Hepatocyte (in vitro differentiated cells): ENCODE results near the gene ANKRD28.

Experiments used
- CTCF ChIP-seq: fragments of 200-600 bp; sonication (generic); IDR thresholded peaks from 2 replicates; pipeline ENCODE4 v1.5.1; 2016; ENCODE audit warnings: antibody characterized with exemption, mild to moderate bottlenecking; ENCODE audit not compliant: poor library complexity
- EZH2 ChIP-seq: fragments of 200-600 bp; sonication (generic); IDR thresholded peaks from 2 replicates; pipeline ENCODE4 v1.6.1; 2016; ENCODE audit warnings: antibody characterized with exemption, mild to moderate bottlenecking, borderline replicate concordance
- EZH2phosphoT487 ChIP-seq: fragments of 200-600 bp; sonication (generic); IDR thresholded peaks from one replicate; pipeline ENCODE4 v1.6.1; 2018; ENCODE audit warnings: antibody characterized with exemption, mild to moderate bottlenecking, low read depth, moderate library complexity; ENCODE audit not compliant: unreplicated experiment, severe bottlenecking

- TF ChIP-seq CTCF (no peak), EZH2phosphoT487 (no peak), EZH2 (no peak)
These were observed 6.1 kb upstream of the ANKRD28 start for GRCh38 chr3:15803921-15804320.
